Esophagus muscularis mucosa (tissue), 4 donors: Measurements from ENCODE around the gene FNIP2. TPM values are rescaled to one million over a fixed set of nuclear protein-coding genes. Genes with fewer than 3 reads are reported as not detected.

Source experiments
- DNase-seq: peaks from one replicate; pipeline ENCODE4 v3.0.0-alpha.2; 2017; ENCODE audit errors: extremely low spot score
- H3K27ac ChIP-seq, 4 donors: fragments of 200-600 bp; sonication (generic); replicated peaks in 1 of 4; 1 replicate in 3 of 4; 2 replicates in 1 of 4; pipeline ENCODE4 v1.5.1; 2016 to 2019; ENCODE audit warnings: mild to moderate bottlenecking in 1 of 4
- H3K27me3 ChIP-seq, 4 donors: fragments of 200-600 bp; sonication (generic); one replicate each; pipeline versions ENCODE4 v1.5.1 to v1.6.0; 2016 to 2019
- H3K36me3 ChIP-seq, 4 donors: fragments of 200-600 bp; sonication (generic); one replicate each; pipeline ENCODE4 v1.5.1; 2016 to 2019
- H3K4me1 ChIP-seq, 4 donors: fragments of 200-600 bp; sonication (generic); one replicate each; pipeline ENCODE4 v1.5.1; 2016 to 2019
- H3K4me3 ChIP-seq, 4 donors: fragments of 200-600 bp; sonication (generic); 1 replicate in 2 of 4; 2 replicates in 2 of 4; pipeline ENCODE4 v1.5.1; 2016 to 2019; ENCODE audit warnings: mild to moderate bottlenecking in 4 of 4, moderate library complexity in 1 of 4
- H3K9me3 ChIP-seq, 4 donors: fragments of 200-600 bp; sonication (generic); 1 replicate in 3 of 4; 2 replicates in 1 of 4; pipeline ENCODE4 v1.5.1; 2016 to 2019
- EP300 ChIP-seq: sonication (generic); formaldehyde crosslinking; IDR thresholded peaks from one replicate; pipeline ENCODE4 v1.6.1; 2017; ENCODE audit warnings: antibody characterized with exemption
- POLR2A ChIP-seq: fragments of 450-650 bp; IDR thresholded peaks from one replicate; pipeline ENCODE4 v1.6.1; 2017; ENCODE audit warnings: antibody characterized with exemption, moderate library complexity, mild to moderate bottlenecking, low read depth
- POLR2AphosphoS5 ChIP-seq, 2 donors: sonication (generic); formaldehyde crosslinking; IDR thresholded peaks; one replicate each; pipeline ENCODE4 v1.6.1; 2017; ENCODE audit warnings: antibody characterized with exemption in 2 of 2
- WGBS: methylation state at CpG from one replicate; pipeline ENCODE4 v1.1.5; 2018; 5-methylcytosine and 5-hydroxymethylcytosine counted together
- intact Hi-C: fragments of 100-400 bp; cut with DNase I; formaldehyde crosslinking; loops from one replicate; pipeline ENCODE4 v1.15.1; 2023
- total RNA-seq, 4 donors: library from RNA; depleted of rRNA; stranded (reverse); fragments of >200 nt; gene quantifications; one replicate each; pipeline versions ENCODE4 v1.1.0 to v1.2.1, GENCODE V29; 2016
- TF ChIP-seq, protein P1 (sequence below), 3 experiments: fragments of 200-600 bp in 2 of 3; fragments of 450-650 bp in 1 of 3; sonication (generic) in 2 of 3; IDR thresholded peaks; one replicate each; pipeline ENCODE4 v1.5.1; 2017 to 2019; ENCODE audit warnings: antibody characterized with exemption in 3 of 3, mild to moderate bottlenecking in 2 of 3, moderate library complexity in 1 of 3

FNIP2 gene
- total RNA-seq, 4 donors from 2014 or later, result 80.0 to 97.7 (median 87.4) TPM

DNA sequence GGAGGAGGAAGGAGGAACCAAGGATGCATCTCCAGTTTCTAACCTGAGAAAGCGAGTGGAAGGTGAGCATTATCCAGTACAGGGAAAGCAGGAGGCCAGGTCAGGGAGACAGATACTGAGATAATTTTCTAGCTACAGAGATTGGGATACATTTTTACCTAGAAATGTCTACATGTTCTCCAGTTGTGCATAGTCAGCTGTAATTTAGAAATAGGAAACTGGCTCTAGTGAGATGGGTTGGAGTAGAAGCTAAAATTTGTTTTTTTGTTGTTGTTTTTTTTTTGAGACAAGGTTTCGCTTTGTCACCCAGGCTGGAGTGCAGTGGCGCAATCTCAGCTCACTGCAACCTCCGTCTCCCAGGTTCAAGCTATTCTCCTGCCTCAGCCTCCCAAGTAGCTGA lies 71.3 kb downstream of the FNIP2 start:
- H3K36me3 ChIP-seq, result peaks cover 9 to 77% (median 23%) of the 10 kb centered on the region in 4 donors
- DNase-seq, result no peak
- H3K27me3 ChIP-seq, result no peaks in the 10 kb centered on the region
- no peaks in the 10 kb centered on the region for H3K9me3 ChIP-seq
- no peak overlapping the region for H3K4me3 ChIP-seq
- H3K27ac ChIP-seq, result no peak overlapping the region
- TF ChIP-seq POLR2AphosphoS5 (IDR thresholded peaks at IDR 0.05), result no peak
- no peak for TF ChIP-seq EP300
- no peak for TF ChIP-seq POLR2A
- TF ChIP-seq, protein P1, sequence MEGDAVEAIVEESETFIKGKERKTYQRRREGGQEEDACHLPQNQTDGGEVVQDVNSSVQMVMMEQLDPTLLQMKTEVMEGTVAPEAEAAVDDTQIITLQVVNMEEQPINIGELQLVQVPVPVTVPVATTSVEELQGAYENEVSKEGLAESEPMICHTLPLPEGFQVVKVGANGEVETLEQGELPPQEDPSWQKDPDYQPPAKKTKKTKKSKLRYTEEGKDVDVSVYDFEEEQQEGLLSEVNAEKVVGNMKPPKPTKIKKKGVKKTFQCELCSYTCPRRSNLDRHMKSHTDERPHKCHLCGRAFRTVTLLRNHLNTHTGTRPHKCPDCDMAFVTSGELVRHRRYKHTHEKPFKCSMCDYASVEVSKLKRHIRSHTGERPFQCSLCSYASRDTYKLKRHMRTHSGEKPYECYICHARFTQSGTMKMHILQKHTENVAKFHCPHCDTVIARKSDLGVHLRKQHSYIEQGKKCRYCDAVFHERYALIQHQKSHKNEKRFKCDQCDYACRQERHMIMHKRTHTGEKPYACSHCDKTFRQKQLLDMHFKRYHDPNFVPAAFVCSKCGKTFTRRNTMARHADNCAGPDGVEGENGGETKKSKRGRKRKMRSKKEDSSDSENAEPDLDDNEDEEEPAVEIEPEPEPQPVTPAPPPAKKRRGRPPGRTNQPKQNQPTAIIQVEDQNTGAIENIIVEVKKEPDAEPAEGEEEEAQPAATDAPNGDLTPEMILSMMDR (IDR thresholded peaks at IDR 0.05), result no peak
- H3K4me1 ChIP-seq, result peaks cover 0 to 6% (median 0%) of the 10 kb centered on the region in 4 donors
- intact Hi-C loops, result no loop called here
- 97% methylated on average over 4 of the region's 4 CpGs for WGBS

DNA sequence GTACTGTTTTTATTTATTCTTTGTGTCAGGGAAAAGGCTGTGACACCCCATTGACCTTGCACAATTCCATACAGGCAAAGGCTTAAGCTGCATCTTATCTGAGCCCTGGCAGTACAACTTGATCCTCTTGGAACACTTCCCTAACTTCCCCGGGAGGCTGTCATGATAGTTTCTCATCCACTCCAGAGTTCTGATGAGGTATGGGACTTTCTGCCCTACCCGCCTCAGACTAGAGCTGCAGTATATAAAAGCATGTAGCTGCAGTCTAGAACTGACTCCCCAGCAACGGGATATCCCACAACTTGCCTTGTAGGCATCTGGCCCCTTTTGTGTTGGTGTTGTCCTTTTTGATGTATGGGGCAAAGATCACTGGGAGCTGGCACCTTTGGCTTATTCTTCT lies 72.7 kb downstream of the FNIP2 start:
- 75% methylated on average over 3 of the region's 3 CpGs for WGBS
- no peak overlapping the region for H3K27ac ChIP-seq
- DNase-seq, result no peak
- peaks cover 0 to 77% (median 19%) of the 10 kb centered on the region in 4 donors for H3K36me3 ChIP-seq
- no peak for TF ChIP-seq POLR2AphosphoS5 (IDR thresholded peaks at IDR 0.05)
- TF ChIP-seq, protein P1 (IDR thresholded peaks at IDR 0.05), result no peak
- TF ChIP-seq POLR2A, result no peak
- no peak for TF ChIP-seq EP300
- no peaks in the 10 kb centered on the region for H3K27me3 ChIP-seq
- H3K4me3 ChIP-seq, result no peak overlapping the region
- no peaks in the 10 kb centered on the region for H3K9me3 ChIP-seq
- intact Hi-C loops, result no loop called here
- H3K4me1 ChIP-seq, result peaks cover 0 to 6% (median 0%) of the 10 kb centered on the region in 4 donors

DNA sequence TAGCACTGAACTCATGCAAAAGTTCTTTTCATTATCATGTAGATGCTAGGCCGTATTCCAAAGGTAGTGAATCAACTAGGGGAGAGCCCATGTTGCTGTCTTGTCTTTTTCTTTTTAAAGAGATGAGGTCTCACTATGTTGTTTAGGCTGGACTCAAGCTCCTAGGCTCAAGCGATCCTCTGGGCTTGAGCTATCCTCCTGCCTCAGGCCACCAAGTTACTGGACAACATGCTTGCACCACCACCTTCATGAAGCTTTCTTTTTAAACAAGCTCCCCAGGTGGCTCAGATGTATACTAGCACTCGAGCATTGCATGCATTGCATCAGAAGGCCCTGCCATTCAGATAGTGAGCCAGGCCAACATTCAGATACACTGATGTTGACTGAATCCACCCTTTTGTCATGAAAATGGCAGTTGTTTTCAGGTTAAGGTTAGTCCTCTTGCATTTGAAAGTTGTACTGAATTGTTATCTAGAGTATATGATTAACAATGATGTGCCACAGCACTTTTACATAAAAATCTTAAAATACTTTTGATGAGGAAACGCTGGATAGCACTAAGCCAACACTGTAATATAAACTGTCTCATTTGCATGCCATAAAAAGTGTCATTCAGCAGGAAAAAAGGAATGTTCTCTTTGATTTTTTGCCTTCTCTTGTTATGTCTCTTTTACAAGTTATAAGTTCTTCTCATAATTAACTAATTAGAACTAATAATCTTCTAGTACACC lies 76.7 kb downstream of the FNIP2 start:
- TF ChIP-seq POLR2AphosphoS5 (IDR thresholded peaks at IDR 0.05) (no peak), EP300 (no peak), POLR2A (no peak)
- TF ChIP-seq, protein P1 (IDR thresholded peaks at IDR 0.05), result no peak
- intact Hi-C loops, result no loop called here
- peaks cover 0 to 12% (median 5%) of the 10 kb centered on the region in 4 donors for H3K4me1 ChIP-seq
- no peak for DNase-seq
- 93% methylated on average over 4 of the region's 4 CpGs for WGBS
- no peaks in the 10 kb centered on the region for H3K9me3 ChIP-seq
- H3K36me3 ChIP-seq, result peaks cover 0 to 71% (median 27%) of the 10 kb centered on the region in 4 donors
- H3K27ac ChIP-seq, result no peak overlapping the region
- no peaks in the 10 kb centered on the region for H3K27me3 ChIP-seq
- no peak overlapping the region for H3K4me3 ChIP-seq

DNA sequence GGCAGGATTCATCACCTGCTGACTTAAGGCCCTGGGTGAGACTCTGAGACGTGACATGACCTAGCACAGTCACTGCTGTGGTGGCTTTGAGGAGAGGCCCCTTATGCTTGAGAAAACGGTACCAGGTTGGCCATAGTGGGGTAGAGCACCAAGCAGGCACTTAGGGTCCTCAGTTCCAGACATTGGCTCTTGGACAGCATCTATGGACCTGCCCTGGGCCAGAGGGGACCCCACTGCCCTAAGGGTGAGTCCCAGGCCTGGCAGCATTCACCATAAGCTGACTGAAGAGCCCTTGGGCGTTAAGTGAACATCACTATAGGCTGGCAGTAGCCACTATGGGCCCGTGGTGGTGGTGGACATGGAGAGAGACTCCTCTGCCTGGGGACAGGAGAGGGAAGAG lies 78.7 kb downstream of the FNIP2 start:
- no peaks in the 10 kb centered on the region for H3K9me3 ChIP-seq
- peaks cover 12 to 72% (median 35%) of the 10 kb centered on the region in 4 donors for H3K36me3 ChIP-seq
- peaks cover 0 to 10% (median 7%) of the 10 kb centered on the region in 4 donors for H3K4me1 ChIP-seq
- DNase-seq, result no peak
- intact Hi-C loops, result no loop called here
- no peak overlapping the region for H3K27ac ChIP-seq
- TF ChIP-seq POLR2A (no peak), EP300 (no peak), POLR2AphosphoS5 (IDR thresholded peaks at IDR 0.05) (no peak)
- TF ChIP-seq, protein P1 (IDR thresholded peaks at IDR 0.05), result no peak
- WGBS, result 98% methylated on average over 4 of the region's 4 CpGs
- no peaks in the 10 kb centered on the region for H3K27me3 ChIP-seq
- no peak overlapping the region for H3K4me3 ChIP-seq
